ENCODE results near the gene BCL7B.

The BCL7B gene

GRCh38 chr7:73593207-73594045, 35.9 kb upstream of the BCL7B start:
- Histone ChIP-seq H3K36me3 (ENCODE audit: control insufficient read depth in 1 of 2, insufficient read depth in 2 of 2, low read length in 2 of 2) (no peaks in the 10 kb centered on the region), H3K79me1 (ENCODE audit: low read length) (no peaks in the 10 kb centered on the region), H4K12ac (ENCODE audit: low read depth, low read length) (peak overlapping the region; percentile 22), H3K9me3 (ENCODE audit: insufficient read depth, low read depth, low read length) (no peaks in the 10 kb centered on the region), H3K14ac (ENCODE audit: low read length) (no peak overlapping the region), H3K9ac (ENCODE audit: low read length) (no peak overlapping the region), H3K4me3 (ENCODE audit: low read depth, low read length) (no peak overlapping the region), H2AFZ (ENCODE audit: insufficient read depth, low read length, poor library complexity) (no peak overlapping the region), H2AK5ac (ENCODE audit: low read length) (no peak overlapping the region), H3K27ac (ENCODE audit: low read depth, low read length) (no peak overlapping the region), H3K4me2 (ENCODE audit: low read length) (no peak overlapping the region), H3K4ac (ENCODE audit: low read depth, low read length) (no peak overlapping the region), H3K23ac (ENCODE audit: low read length) (no peak overlapping the region), H2BK5ac (ENCODE audit: low read depth, low read length, poor library complexity) (no peak overlapping the region), H3K27me3 (ENCODE audit: insufficient read depth, low read length) (no peaks in the 10 kb centered on the region), H4K91ac (ENCODE audit: low read depth, low read length) (no peak overlapping the region), H2BK12ac (ENCODE audit: low read length) (no peak overlapping the region), H4K8ac (ENCODE audit: low read depth, low read length) (no peak overlapping the region), H3K79me2 (ENCODE audit: control insufficient read depth, insufficient read depth, low read length, poor library complexity) (no peaks in the 10 kb centered on the region), H3K4me1 (ENCODE audit: control insufficient read depth in 1 of 2, insufficient read depth in 2 of 2, low read length in 2 of 2) (no peaks in the 10 kb centered on the region), H2BK120ac (ENCODE audit: insufficient read depth, low read length, poor library complexity) (no peak overlapping the region), H3K18ac (ENCODE audit: low read length) (no peak overlapping the region)
- no CpG with 5 or more reads among the region's 14 CpGs for WGBS (ENCODE audit: extremely low coverage, insufficient coverage, insufficient read length)
- no peak for DNase-seq

- Histone ChIP-seq H2AFZ (ENCODE audit: insufficient read depth, low read length, poor library complexity) (no peak overlapping the region), H3K18ac (ENCODE audit: low read length) (no peak overlapping the region), H2BK120ac (ENCODE audit: insufficient read depth, low read length, poor library complexity) (no peak overlapping the region), H4K91ac (ENCODE audit: low read depth, low read length) (no peak overlapping the region), H3K9ac (ENCODE audit: low read length) (no peak overlapping the region), H3K4me1 (ENCODE audit: control insufficient read depth in 1 of 2, insufficient read depth in 2 of 2, low read length in 2 of 2) (peaks cover 0 to 4% of the 10 kb centered on the region in 2 experiments), H3K4ac (ENCODE audit: low read depth, low read length) (no peak overlapping the region), H3K14ac (ENCODE audit: low read length) (no peak overlapping the region), H4K8ac (ENCODE audit: low read depth, low read length) (no peak overlapping the region), H3K4me3 (ENCODE audit: low read depth, low read length) (no peak overlapping the region), H3K36me3 (ENCODE audit: control insufficient read depth in 1 of 2, insufficient read depth in 2 of 2, low read length in 2 of 2) (no peaks in the 10 kb centered on the region), H3K79me2 (ENCODE audit: control insufficient read depth, insufficient read depth, low read length, poor library complexity) (no peaks in the 10 kb centered on the region), H2BK12ac (ENCODE audit: low read length) (no peak overlapping the region), H2BK5ac (ENCODE audit: low read depth, low read length, poor library complexity) (no peak overlapping the region), H3K23ac (ENCODE audit: low read length) (no peak overlapping the region), H3K27me3 (ENCODE audit: insufficient read depth, low read length) (no peaks in the 10 kb centered on the region), H3K4me2 (ENCODE audit: low read length) (no peak overlapping the region), H3K27ac (ENCODE audit: low read depth, low read length) (no peak overlapping the region), H4K12ac (ENCODE audit: low read depth, low read length) (no peak overlapping the region), H3K9me3 (ENCODE audit: insufficient read depth, low read depth, low read length) (no peaks in the 10 kb centered on the region), H2AK5ac (ENCODE audit: low read length) (no peak overlapping the region), H3K79me1 (ENCODE audit: low read length) (no peaks in the 10 kb centered on the region)
- no CpG with 5 or more reads among the region's 12 CpGs for WGBS (ENCODE audit: extremely low coverage, insufficient coverage, insufficient read length)
- DNase-seq: no peak
Observed at GRCh38 chr7:73586911-73587310, 29.4 kb upstream of the BCL7B start.

GRCh38 chr7:73585196-73585595, 27.7 kb upstream of the BCL7B start:
- Histone ChIP-seq H3K9ac (ENCODE audit: low read length) (no peak overlapping the region), H4K91ac (ENCODE audit: low read depth, low read length) (no peak overlapping the region), H3K4ac (ENCODE audit: low read depth, low read length) (no peak overlapping the region), H3K79me2 (ENCODE audit: control insufficient read depth, insufficient read depth, low read length, poor library complexity) (no peaks in the 10 kb centered on the region), H3K27ac (ENCODE audit: low read depth, low read length) (no peak overlapping the region), H2AK5ac (ENCODE audit: low read length) (no peak overlapping the region), H2BK5ac (ENCODE audit: low read depth, low read length, poor library complexity) (no peak overlapping the region), H3K27me3 (ENCODE audit: insufficient read depth, low read length) (no peaks in the 10 kb centered on the region), H2BK12ac (ENCODE audit: low read length) (no peak overlapping the region), H3K14ac (ENCODE audit: low read length) (no peak overlapping the region), H3K4me3 (ENCODE audit: low read depth, low read length) (no peak overlapping the region), H2BK120ac (ENCODE audit: insufficient read depth, low read length, poor library complexity) (no peak overlapping the region), H4K12ac (ENCODE audit: low read depth, low read length) (no peak overlapping the region), H3K4me2 (ENCODE audit: low read length) (no peak overlapping the region), H2AFZ (ENCODE audit: insufficient read depth, low read length, poor library complexity) (no peak overlapping the region), H3K18ac (ENCODE audit: low read length) (no peak overlapping the region), H3K4me1 (ENCODE audit: control insufficient read depth in 1 of 2, insufficient read depth in 2 of 2, low read length in 2 of 2) (peaks cover 0 to 4% of the 10 kb centered on the region in 2 experiments), H3K23ac (ENCODE audit: low read length) (no peak overlapping the region), H4K8ac (ENCODE audit: low read depth, low read length) (no peak overlapping the region), H3K9me3 (ENCODE audit: insufficient read depth, low read depth, low read length) (no peaks in the 10 kb centered on the region), H3K36me3 (ENCODE audit: control insufficient read depth in 1 of 2, insufficient read depth in 2 of 2, low read length in 2 of 2) (no peaks in the 10 kb centered on the region), H3K79me1 (ENCODE audit: low read length) (no peaks in the 10 kb centered on the region)
- DNase-seq: peak in 1 of 2 donors; percentile 26
- WGBS (ENCODE audit: extremely low coverage, insufficient coverage, insufficient read length): no CpG with 5 or more reads among the region's 2 CpGs

- no peak overlapping the region for H2AFZ ChIP-seq (ENCODE audit: insufficient read depth, low read length, poor library complexity)
- no peak overlapping the region for H3K9ac ChIP-seq (ENCODE audit: low read length)
- no peaks in the 10 kb centered on the region for H3K9me3 ChIP-seq (ENCODE audit: insufficient read depth, low read depth, low read length)
- H2BK12ac ChIP-seq (ENCODE audit: low read length): no peak overlapping the region
- no peak overlapping the region for H3K18ac ChIP-seq (ENCODE audit: low read length)
- peak in 1 of 2 donors; percentile 9 for DNase-seq
- no peak overlapping the region for H4K12ac ChIP-seq (ENCODE audit: low read depth, low read length)
- H3K23ac ChIP-seq (ENCODE audit: low read length): no peak overlapping the region
- H2BK5ac ChIP-seq (ENCODE audit: low read depth, low read length, poor library complexity): no peak overlapping the region
- no peak overlapping the region for H3K27ac ChIP-seq (ENCODE audit: low read depth, low read length)
- WGBS (ENCODE audit: extremely low coverage, insufficient coverage, insufficient read length): no CpG with 5 or more reads among the region's 6 CpGs
- no peak overlapping the region for H2AK5ac ChIP-seq (ENCODE audit: low read length)
- no peak overlapping the region for H3K4me3 ChIP-seq (ENCODE audit: low read depth, low read length)
- H3K14ac ChIP-seq (ENCODE audit: low read length): no peak overlapping the region
- H4K8ac ChIP-seq (ENCODE audit: low read depth, low read length): no peak overlapping the region
- peaks cover 5% of the 10 kb centered on the region for H3K79me2 ChIP-seq (ENCODE audit: control insufficient read depth, insufficient read depth, low read length, poor library complexity)
- no peak overlapping the region for H3K4ac ChIP-seq (ENCODE audit: low read depth, low read length)
- peaks cover under 1 to 6% of the 10 kb centered on the region in 2 experiments for H3K4me1 ChIP-seq (ENCODE audit: control insufficient read depth in 1 of 2, insufficient read depth in 2 of 2, low read length in 2 of 2)
- no peak overlapping the region for H4K91ac ChIP-seq (ENCODE audit: low read depth, low read length)
- H3K27me3 ChIP-seq (ENCODE audit: insufficient read depth, low read length): no peaks in the 10 kb centered on the region
- no peak overlapping the region for H3K4me2 ChIP-seq (ENCODE audit: low read length)
- H3K79me1 ChIP-seq (ENCODE audit: low read length): peaks cover 5% of the 10 kb centered on the region
- no peak overlapping the region for H2BK120ac ChIP-seq (ENCODE audit: insufficient read depth, low read length, poor library complexity)
- H3K36me3 ChIP-seq (ENCODE audit: control insufficient read depth in 1 of 2, insufficient read depth in 2 of 2, low read length in 2 of 2): no peaks in the 10 kb centered on the region
Observed at GRCh38 chr7:73582664-73583202, 25.2 kb upstream of the BCL7B start.

All from trophoblast cell (in vitro differentiated cells and primary cell).